HL-60 (cell line): Measurements from ENCODE around the gene CST6.

ENCODE experiments used
- CTCF ChIP-seq: IDR thresholded peaks from one replicate; pipeline ENCODE4 v1.5.1; 2011; ENCODE audit warnings: low read length, control low read depth, inconsistent platforms; ENCODE audit not compliant: insufficient read depth
- GABPA ChIP-seq: IDR thresholded peaks from 2 replicates; pipeline ENCODE4 v1.6.1; 2012; ENCODE audit warnings: low read depth
- POLR2AphosphoS5 ChIP-seq: IDR thresholded peaks from 2 replicates; pipeline ENCODE4 v1.6.1; 2012; ENCODE audit warnings: low read depth
- REST ChIP-seq: IDR thresholded peaks from 2 replicates; pipeline ENCODE4 v1.6.1; 2012; ENCODE audit warnings: low read depth; ENCODE audit not compliant: insufficient replicate concordance
- SPI1 ChIP-seq: IDR thresholded peaks from 2 replicates; pipeline ENCODE4 v1.6.1; 2012; ENCODE audit warnings: low read depth, mild to moderate bottlenecking, borderline replicate concordance

- TF ChIP-seq CTCF, result no peak
- no peak for TF ChIP-seq POLR2AphosphoS5
- TF ChIP-seq GABPA, result no peak
- TF ChIP-seq REST, result no peak
- TF ChIP-seq SPI1, result no peak
Measured at GRCh38 chr11:65987336-65987735, 24.5 kb upstream of the CST6 start.
